GM23338 (cell line): ENCODE data around the gene RNF121. TPM values are rescaled to one million over a fixed set of nuclear protein-coding genes. Genes with fewer than 3 reads are reported as not detected.

Experiments
- ATAC-seq: fragments of 200-7000 bp; cut with Tn5 transposase; 3 replicates; pipeline ENCODE4 v1.9.1; 2020
- DNase-seq: peaks from one replicate; pipeline ENCODE4 v3.0.0-alpha.2; 2015; ENCODE audit warnings: low spot score
- H2AFZ ChIP-seq: fragments of 200-600 bp; sonication (generic); 2 replicates; pipeline ENCODE4 v1.8.0; 2016; ENCODE audit warnings: antibody characterized with exemption, mild to moderate bottlenecking, moderate library complexity
- H3F3A ChIP-seq: fragments of 200-600 bp; sonication (generic); replicated peaks from 2 replicates; pipeline ENCODE4 v1.8.0; 2017; ENCODE audit warnings: antibody characterized with exemption, mixed run types, low read depth
- H3K27ac ChIP-seq: fragments of 200-600 bp; sonication (generic); 2 replicates; pipeline ENCODE4 v1.6.1; 2016; ENCODE audit warnings: low read depth
- H3K27me3 ChIP-seq: fragments of 200-600 bp; sonication (generic); 2 replicates; pipeline ENCODE4 v1.8.0; 2016; ENCODE audit warnings: mild to moderate bottlenecking, mixed run types, moderate library complexity; ENCODE audit not compliant: insufficient read depth
- H3K36me3 ChIP-seq: fragments of 200-600 bp; sonication (generic); 2 replicates; pipeline ENCODE4 v1.8.0; 2016; ENCODE audit warnings: mild to moderate bottlenecking; ENCODE audit not compliant: insufficient read depth
- H3K4me1 ChIP-seq: fragments of 200-600 bp; sonication (generic); 2 replicates; pipeline ENCODE4 v1.8.0; 2016; ENCODE audit warnings: mild to moderate bottlenecking, moderate library complexity; ENCODE audit not compliant: insufficient read depth
- H3K4me2 ChIP-seq: fragments of 200-600 bp; sonication (generic); 2 replicates; pipeline ENCODE4 v1.7.1; 2017; ENCODE audit warnings: mixed run types
- H3K4me3 ChIP-seq: fragments of 200-600 bp; sonication (generic); 2 replicates; pipeline ENCODE4 v1.6.1; 2016; ENCODE audit warnings: mixed run types
- H3K79me2 ChIP-seq: fragments of 200-600 bp; sonication (generic); replicated peaks from 2 replicates; pipeline ENCODE4 v1.8.0; 2017; ENCODE audit warnings: mild to moderate bottlenecking; ENCODE audit not compliant: insufficient read depth
- H3K9me2 ChIP-seq: fragments of 200-600 bp; sonication (generic); 2 replicates; pipeline ENCODE4 v1.8.0; 2017; ENCODE audit not compliant: insufficient read depth
- H4K20me1 ChIP-seq: fragments of 200-600 bp; sonication (generic); replicated peaks from 2 replicates; pipeline ENCODE4 v1.8.0; 2017; ENCODE audit warnings: mild to moderate bottlenecking; ENCODE audit not compliant: insufficient read depth
- H3K27ac Mint-ChIP-seq: 2 replicates; pipeline ENCODE4 v1.8.0; 2020; ENCODE audit warnings: inconsistent platforms, mild to moderate bottlenecking, moderate library complexity, mixed read lengths
- H3K27me3 Mint-ChIP-seq: 3 replicates; pipeline ENCODE4 v1.8.0; 2022; ENCODE audit warnings: low read depth, mild to moderate bottlenecking, moderate library complexity, mixed read lengths, inconsistent platforms; ENCODE audit not compliant: insufficient read depth, poor library complexity
- H3K36me3 Mint-ChIP-seq: 3 replicates; pipeline ENCODE4 v1.8.0; 2021; ENCODE audit warnings: low read depth, mild to moderate bottlenecking, inconsistent platforms, moderate library complexity, mixed read lengths
- H3K4me1 Mint-ChIP-seq: 3 replicates; pipeline ENCODE4 v1.8.0; 2020; ENCODE audit warnings: mild to moderate bottlenecking, inconsistent platforms, mixed read lengths
- H3K4me3 Mint-ChIP-seq: 3 replicates; pipeline ENCODE4 v1.8.0; 2021; ENCODE audit warnings: moderate library complexity, mild to moderate bottlenecking, inconsistent platforms, mixed read lengths
- H3K9me3 Mint-ChIP-seq: 3 replicates; pipeline ENCODE4 v1.8.0; 2020; ENCODE audit warnings: moderate library complexity, mild to moderate bottlenecking, inconsistent platforms, mixed read lengths
- CREB1 ChIP-seq: fragments of 250-450 bp; sonication (Bioruptor Pico); IDR thresholded peaks from 2 replicates; pipeline ENCODE4 v1.5.0; 2020; ENCODE audit warnings: low read depth, mild to moderate bottlenecking, moderate library complexity
- NANOG ChIP-seq: IDR thresholded peaks from 2 replicates; pipeline ENCODE4 v1.6.1; 2016; ENCODE audit warnings: antibody characterized with exemption, borderline replicate concordance
- STAT1 ChIP-seq: IDR thresholded peaks from one replicate; pipeline ENCODE4 v1.6.1; 2016; ENCODE audit warnings: antibody characterized with exemption; ENCODE audit not compliant: unreplicated experiment
- ZNF462 ChIP-seq: fragments of 250-450 bp; sonication (Bioruptor Pico); IDR thresholded peaks from 2 replicates; pipeline ENCODE4 v1.5.0; 2020; ENCODE audit warnings: mild to moderate bottlenecking, moderate library complexity
- polyA plus RNA-seq: library from polyadenylated mRNA; unstranded; fragments of >200 nt; fragmentation: Nextera tagmentation; extraction: Ambion mirVana; gene quantifications from 2 replicates; pipeline ENCODE4 v1.2.1, GENCODE V29; 2016
- total RNA-seq: library from RNA; depleted of rRNA; stranded (reverse); fragments of >200 nt; shearing (Covaris generic); gene quantifications from 2 replicates; pipeline ENCODE4 v1.2.3, GENCODE V29; 2014

Gene RNF121
- total and polyA plus RNA-seq, 2 experiments from 2014 or later = 7.8 to 37.7 TPM

- no peak for TF ChIP-seq STAT1
- TF ChIP-seq CREB1 (CRISPR knock-in tag) = no peak
- TF ChIP-seq ZNF462 (CRISPR knock-in tag) = no peak
Measured at GRCh38 chr11:72004515-72005346, 75.9 kb downstream of the RNF121 start (continued).

- no peak for DNase-seq
- no peak for ATAC-seq
- Mint-ChIP-seq H3K9me3 (peaks cover 2% of the 10 kb centered on the region; the same call in 1 of the 3 replicates), H3K27ac (no peak overlapping the region), H3K27me3 (peaks cover 41% of the 10 kb centered on the region), H3K4me1 (no peaks in the 10 kb centered on the region; the same call in 2 of the 3 replicates), H3K36me3 (peaks cover 86% of the 10 kb centered on the region), H3K4me3 (no peak overlapping the region)
- TF ChIP-seq STAT1 = no peak
- TF ChIP-seq NANOG = no peak
- Histone ChIP-seq H3F3A (peaks cover 3% of the 10 kb centered on the region), H3K27me3 (no peaks in the 10 kb centered on the region), H3K36me3 (peaks cover 9% of the 10 kb centered on the region; the same call in 1 of the 2 replicates), H2AFZ (no peak overlapping the region), H3K4me1 (no peaks in the 10 kb centered on the region), H3K9me2 (no peaks in the 10 kb centered on the region), H4K20me1 (peaks cover 22% of the 10 kb centered on the region), H3K4me2 (no peak overlapping the region), H3K4me3 (no peak overlapping the region), H3K79me2 (no peaks in the 10 kb centered on the region), H3K27ac (no peak overlapping the region)
Measured at GRCh38 chr11:72005347-72006260, 76.8 kb downstream of the RNF121 start.
